ENCODE results near the gene KIAA0232.
"Not testable (repeated sequence)": the region's sequence is repeated elsewhere in the genome, so short reads cannot be mapped to it uniquely, and the experiment has no call there.

The KIAA0232 gene

DNA sequence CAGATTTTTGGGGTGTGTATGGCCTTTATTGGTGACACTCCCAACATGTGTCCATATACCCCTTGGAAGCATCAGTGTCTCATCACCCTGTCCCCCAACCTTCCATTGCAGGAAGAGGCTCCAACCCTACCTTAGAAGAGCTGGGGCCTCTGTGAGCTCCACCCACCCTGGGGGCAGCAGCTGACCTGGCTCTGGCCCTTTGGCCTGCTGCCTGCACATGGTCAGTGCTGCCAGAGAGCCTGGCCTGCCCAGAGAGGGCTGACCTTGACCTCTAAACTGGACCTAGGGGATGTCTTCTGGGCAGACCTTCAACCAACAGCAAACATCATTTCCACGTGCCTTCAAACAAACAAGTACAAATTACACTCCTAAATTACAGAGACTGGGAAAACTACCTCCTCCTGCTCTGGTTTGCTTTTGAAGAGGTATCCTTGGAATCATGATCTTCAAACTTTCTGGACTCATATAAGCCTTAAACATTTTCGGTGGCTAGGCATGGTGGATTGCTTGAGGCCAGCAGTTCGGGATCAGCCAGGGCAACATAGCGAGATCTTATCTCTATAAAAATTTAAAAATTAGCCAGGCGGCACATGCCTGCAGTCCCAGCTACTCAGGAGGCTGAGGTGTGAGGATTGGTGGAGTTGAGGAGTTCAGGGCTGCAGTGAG, 27.3 kb upstream of the KIAA0232 start:
- no peak for DNase-seq

DNA sequence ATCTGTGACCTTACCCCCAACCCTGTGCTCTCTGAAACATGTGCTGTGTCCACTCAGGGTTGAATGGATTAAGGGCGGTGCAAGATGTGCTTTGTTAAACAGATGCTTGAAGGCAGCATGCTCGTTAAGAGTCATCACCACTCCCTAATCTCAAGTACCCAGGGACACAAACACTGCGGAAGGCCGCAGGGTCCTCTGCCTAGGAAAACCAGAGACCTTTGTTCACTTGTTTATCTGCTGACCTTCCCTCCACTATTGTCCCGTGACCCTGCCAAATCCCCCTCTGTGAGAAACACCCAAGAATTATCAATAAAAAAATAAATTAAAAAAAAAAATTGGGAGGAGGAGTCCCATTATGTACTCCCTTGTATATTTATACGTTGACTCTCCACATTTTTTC, 26.2 kb upstream of the KIAA0232 start:
- DNase-seq, result not testable (repeated sequence)

DNA sequence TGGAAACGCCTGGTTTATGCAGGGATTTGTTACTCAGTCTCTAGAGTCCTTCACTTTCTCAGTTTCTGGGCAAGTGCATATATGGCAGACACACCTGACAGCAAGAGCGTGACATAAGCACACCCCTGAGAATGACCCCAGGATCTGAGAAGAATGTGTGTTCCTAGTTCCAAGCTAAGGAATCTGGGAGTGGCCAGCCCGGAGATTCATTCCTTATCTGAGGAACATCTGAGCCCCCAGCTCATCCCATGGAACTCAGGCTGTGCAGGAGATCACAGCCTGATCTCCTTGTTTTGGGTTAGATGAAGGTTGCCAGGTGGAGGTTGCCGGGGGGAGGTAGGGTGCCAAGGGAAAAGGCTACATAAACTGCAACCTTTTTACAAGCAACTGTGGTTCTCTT, 23.8 kb upstream of the KIAA0232 start:
- no peak for DNase-seq

- no peak for DNase-seq
These were observed 21.7 kb upstream of the KIAA0232 start for GRCh38 chr4:6760865-6761264.

DNA sequence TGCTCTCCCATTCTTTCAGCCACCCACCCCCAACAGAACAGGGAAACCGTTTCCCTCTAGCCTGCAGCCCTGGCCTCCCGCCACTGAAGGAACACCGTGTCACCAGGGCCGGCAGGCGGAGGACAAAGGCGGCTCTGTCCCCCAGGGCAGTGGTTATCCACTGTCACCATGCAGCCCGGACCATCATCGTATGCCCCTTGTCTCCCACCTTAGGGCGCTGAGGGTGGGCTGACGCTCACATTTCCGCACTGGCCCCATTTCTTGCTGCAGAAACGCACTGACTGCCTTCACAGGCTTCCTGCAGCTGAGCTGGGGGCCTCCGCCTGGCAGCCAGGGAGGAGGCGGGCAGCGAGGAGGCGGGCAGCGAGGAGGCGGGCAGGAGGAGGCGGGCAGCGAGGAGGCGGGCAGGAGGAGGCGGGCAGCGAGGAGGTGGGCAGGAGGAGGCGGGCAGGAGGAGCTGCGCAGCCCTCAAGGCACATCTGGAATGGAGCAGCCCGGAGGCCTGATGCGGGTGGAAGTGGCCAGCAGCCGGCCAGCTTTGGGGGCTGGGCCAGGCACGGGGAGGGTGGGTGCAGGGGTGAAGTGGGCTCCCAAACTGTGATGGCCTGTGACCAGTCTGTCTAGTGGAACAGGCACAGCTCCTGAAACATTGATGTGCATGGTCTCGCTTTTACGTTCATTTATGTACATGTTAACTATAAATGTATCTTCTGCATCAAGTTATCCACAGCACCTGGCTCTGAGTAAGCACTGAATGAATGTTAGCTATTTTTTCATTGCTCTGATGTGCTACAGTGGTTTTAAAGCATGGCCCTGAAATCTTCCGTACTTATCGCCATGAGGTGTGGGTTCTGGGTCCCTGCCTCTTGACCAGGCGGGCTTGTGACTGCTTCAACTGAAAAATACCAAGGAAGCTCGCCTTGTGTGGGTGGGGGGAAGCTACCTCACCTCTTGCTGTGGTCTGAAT, 20.6 kb upstream of the KIAA0232 start:
- DNase-seq, result no peak

DNA sequence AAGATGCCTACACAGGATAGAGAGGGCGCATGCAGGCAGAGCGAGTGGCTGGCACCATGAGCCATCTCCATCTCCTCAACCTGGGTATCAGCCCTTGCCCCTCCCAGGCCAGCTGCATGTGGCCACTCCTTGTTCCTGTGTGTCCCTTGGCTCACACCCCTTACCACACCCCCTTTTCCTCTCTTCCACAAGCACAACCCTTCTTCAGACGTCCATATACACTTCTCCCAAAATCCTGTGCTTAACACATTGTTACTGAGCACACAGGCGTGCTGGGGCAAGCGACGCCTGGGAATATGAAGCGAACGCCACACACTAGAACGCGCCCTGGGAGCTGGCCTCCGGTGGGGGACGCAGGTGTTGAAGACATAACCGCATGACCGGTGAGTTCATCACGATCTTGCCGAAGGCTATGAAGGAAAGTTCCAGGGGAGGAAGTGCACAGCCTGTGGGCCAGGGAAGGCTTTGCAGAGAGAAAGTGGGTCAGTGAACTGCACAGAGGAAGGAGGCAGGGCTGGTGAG, 19.1 kb upstream of the KIAA0232 start:
- DNase-seq, result no peak

DNA sequence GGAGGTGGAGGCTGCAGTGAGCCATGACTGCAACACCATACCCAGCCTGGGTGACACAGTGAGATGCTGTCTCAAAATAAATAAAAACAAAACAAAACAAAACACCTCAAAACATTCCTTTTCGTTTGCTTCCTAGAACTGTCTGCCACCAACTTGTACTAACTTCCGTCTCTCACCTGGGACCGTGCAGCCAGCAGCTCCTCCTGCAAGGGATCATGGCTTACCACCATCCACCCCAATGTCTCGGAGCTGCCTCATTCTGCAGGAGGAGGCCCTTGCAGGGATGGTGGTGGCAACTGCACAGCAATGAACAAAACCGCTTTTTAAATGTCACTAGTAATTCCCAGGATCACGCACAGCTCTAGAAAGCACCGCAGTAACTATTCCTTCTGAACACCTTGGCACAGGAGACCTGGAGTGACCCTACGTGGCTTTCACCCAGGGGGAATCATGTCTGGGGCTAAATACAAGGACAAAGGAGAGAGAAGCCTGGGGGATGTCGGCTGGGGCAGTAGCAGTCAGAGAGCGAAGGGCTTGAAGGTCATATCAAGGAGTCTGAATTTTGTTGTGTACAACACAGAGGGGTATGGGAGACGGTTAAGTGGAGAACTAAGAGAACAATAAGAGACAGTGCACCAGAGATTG, 17.4 kb upstream of the KIAA0232 start:
- DNase-seq, result no peak

- DNase-seq, result no peak
These were observed 16.8 kb upstream of the KIAA0232 start for GRCh38 chr4:6765703-6766102.

DNA sequence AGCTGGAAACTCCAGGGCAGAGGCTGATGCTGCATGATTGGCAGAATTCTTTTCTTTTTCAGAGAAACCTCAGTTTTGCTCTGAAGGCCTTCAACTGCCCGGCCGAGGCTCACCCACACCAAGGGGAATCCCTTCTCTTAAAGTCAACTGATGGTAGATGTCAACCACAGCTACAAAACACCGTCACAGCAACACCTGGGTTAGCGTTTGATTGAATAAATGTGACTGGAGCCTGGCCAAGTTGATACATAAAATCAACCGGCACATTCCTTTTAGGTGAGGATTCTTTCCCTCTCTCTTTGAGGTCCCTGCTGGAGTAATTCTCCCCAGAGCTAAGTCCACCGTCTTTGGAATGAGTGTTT, 15.2 kb upstream of the KIAA0232 start:
- DNase-seq, result no peak

DNA sequence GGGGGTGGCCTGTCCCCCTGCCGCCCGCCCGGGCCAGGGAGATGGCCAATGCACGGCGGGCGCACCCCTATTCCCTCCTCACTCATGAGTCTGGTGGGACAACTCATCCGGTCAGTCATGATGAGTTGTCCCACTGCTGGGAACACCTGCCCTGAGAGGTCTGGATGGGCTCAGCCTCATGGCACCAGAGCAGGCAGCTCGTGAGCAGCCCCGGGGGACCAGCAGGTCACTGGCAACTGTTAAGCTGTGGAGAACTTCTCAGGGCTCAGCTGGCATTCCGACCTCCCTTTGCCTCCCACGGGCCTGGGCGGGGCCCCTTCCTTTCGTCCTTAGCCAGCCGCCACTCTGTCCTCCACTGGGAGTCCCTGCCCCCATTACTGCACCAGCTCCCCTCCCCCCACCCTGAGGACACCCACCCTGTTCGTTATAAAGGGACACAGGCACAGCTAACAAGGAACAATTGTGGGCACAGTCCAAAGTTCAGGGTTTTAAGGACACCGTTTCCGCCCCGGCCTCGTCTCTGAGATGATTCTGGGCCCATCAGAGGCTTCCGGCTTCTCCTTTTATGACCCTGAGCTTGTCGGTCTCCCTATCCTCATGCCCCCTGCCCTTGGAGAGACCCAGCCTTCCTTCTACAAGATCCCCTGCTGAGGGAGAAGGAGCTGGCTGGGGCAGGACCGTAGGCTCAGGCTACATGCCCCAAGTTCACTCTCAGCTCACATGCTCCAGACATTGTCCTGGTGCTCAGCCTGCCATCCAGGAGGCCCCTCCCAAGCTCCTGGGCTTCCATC, 14.6 kb upstream of the KIAA0232 start:
- no peak for DNase-seq

GRCh38 chr4:6768539-6768905, 14.0 kb upstream of the KIAA0232 start:
- DNase-seq, result no peak

DNA sequence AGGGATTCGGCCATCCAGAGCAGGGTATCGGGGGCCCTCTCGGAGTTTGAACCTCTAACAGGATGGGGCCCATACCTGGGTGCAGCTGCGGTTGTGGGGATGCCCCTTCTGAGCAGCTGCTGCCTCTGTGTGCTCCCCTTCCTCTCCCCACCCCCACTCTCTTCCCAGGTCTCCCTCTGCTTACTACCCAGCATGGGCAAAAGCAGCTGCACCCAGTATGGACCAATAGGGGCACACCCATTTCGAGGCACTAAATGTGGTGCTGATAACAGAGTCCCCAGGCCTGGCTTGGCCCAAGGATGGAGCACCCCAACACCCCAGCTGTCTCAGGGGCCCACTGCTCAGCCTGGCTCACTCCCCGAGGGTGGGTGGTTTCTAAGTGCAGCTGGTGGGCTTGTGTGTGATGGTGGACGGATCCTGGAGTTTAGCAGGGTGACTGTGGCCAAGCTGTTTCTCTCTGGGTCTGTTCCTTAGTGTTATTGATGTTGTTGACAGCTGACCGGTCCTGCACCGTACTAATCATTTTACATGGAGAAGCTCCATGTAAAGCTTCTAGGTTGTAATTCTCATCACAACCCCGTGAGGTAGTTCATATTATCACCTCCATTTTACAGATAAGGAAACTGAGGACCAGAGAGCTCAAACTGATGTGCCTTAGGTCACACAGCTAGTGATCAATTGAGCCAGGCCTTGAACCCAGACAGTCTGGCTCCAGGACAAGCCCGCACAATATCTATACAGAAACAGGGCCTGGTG, 13.1 kb upstream of the KIAA0232 start:
- no peak for DNase-seq

DNA sequence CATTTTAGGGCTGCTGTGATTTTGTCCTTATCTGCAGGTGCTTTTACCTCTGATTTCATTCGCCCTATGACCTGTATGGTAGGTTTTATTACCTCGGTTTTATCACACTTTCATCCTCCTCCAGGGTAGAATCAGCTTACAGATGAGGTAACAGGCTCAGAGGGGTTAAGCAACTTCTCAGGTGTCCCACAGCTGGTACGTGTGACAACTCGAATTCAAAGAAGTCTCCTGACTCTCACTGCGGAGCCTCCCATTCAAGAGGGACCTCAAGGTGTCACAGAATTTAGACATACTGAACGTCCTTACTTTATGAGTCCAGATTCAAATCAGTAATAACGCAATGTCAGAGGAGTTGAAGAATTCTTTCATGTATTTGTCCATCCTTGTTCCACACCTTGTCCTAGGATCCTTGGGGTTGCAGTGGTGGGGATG, 12.5 kb upstream of the KIAA0232 start:
- no peak for DNase-seq

DNA sequence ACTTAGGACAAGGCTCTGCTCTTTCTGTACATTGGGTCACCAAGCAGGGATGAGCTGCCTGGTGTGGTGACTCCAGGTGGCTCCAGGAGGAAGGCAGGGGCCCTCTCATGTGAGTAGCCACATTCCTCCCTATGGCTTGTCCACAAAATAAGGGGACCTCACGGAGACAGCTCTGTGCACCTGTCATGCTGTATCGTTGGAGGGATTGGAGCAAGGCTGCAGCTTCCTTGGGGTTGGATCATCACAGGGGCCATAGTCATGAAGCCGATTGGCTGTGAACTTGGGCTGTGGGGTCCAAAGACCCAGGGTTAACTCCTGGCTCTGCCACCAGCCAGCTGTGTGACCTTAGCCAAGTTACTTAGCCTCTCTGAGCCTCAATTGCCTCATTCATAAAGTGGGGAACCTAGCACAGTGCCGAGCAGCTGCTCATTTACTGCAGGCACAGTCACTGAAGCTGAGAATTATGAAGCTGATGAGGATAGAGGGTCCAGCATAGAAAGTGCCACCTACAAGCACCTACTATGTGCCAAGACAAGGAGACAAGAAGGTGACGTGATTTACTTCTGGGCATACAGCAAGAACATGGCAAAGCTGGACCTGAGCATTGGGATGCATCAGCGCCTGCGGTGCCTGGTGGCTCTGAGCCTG, 11.8 kb upstream of the KIAA0232 start:
- no peak for DNase-seq

- no peak for DNase-seq
These were observed 11.3 kb upstream of the KIAA0232 start for GRCh38 chr4:6771229-6771671.

DNA sequence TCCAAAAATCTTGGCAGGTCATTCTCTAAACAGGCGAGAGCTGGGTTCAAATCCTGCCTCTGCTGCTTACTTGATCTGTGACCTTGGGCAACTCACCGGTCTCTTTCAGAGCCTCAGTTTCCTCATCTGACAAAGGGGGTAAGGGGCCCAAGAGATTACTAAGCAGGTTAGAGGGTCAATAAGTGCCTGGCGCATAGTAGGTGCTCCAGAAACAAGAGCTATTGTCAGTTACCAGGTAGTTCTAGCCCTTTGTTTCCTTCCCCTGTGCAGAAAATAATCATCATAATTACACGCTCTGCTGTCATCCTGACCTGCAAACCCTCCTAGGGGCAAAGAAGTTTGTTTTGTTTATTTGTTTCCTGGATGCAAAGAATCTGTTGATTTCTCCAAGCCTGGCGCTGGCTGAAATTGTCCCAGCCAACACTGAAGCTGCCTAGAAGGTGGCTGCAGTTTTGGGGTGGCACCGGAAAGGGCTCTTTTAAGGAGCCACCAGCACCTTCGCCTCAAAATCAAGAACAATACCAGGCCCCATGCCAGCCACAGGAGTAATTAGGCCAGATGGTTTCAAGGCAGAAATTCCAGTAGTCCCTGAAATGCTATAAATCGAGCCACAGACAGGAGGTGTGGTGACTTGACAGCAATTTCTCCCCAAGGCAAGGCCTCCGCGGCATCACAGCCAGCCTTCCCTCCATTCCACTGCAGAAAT, 10.2 kb upstream of the KIAA0232 start:
- DNase-seq, result no peak

DNA sequence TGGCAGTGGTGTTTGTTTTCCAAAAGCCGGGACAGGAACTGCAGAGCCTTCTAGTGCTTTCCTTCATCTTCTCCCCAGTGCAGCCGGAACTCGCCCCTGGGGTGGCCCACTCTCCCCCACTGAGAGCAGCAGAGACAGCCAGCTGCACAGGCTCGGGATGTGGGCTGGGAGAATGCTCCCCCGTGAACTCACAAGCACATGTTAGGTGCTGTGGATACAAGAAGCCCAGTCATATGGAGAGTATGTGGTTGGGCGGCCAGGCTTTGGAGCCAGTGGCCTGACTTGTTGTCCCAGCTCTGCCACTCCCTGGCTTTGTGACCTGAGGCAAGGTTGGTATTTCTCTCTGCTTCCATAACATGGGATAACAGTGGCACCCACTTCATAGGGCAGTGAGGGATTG, 9.4 kb upstream of the KIAA0232 start:
- DNase-seq, result no peak

GRCh38 chr4:6773616-6774540, 8.6 kb upstream of the KIAA0232 start:
- no peak for DNase-seq

GRCh38 chr4:6775746-6776145, 6.8 kb upstream of the KIAA0232 start:
- DNase-seq, result no peak

Data from NCI-H1048 (cell line).